Astrocyte (in vitro differentiated cells and primary cell): Measurements from ENCODE around the gene ELMO1.

Source experiments
- CTCF ChIP-seq: IDR thresholded peaks from 2 replicates; pipeline ENCODE4 v1.5.1; 2011; ENCODE audit warnings: low read depth, mild to moderate bottlenecking, inconsistent platforms, low read length, moderate library complexity; ENCODE audit not compliant: insufficient read depth
- EZH2 ChIP-seq: IDR thresholded peaks from 2 replicates; pipeline ENCODE4 v1.6.1; 2012; ENCODE audit warnings: mild to moderate bottlenecking, low read length, inconsistent platforms; ENCODE audit not compliant: insufficient read depth

GRCh38 chr7:37277513-37277912, 171.2 kb downstream of the ELMO1 start:
- no peak for TF ChIP-seq CTCF
- no peak for TF ChIP-seq EZH2
